ENCODE data around the gene CHDH.

CHDH gene

DNA sequence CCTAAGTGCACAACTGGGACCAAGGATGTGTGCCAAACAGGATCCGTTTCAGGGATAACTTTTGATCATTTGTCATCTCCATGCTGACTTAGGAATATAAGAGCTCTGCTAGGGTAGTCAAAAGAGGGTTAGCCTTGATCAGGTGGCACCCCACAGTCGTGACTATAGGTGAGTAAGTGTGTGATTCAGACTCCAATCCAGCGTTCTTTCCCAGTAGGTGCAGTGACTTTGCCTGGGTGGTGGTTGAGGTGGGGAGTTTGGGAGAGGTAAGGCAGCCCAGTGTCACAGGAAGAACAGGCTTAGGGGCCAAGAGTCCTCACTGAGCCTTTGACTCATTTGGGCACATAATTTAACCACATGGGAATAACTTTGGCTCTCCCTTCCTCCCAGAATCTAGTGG lies 51.0 kb downstream of the CHDH start:
- H2AFZ ChIP-seq (ENCODE audit: low read depth, low read length, severe bottlenecking), result no peak overlapping the region
- no peak overlapping the region for H3K9ac ChIP-seq (ENCODE audit: low read length)
- H4K20me1 ChIP-seq (ENCODE audit: low read depth, low read length), result no peaks in the 10 kb centered on the region
- no peaks in the 10 kb centered on the region for H3K36me3 ChIP-seq (ENCODE audit: low read length)
- TF ChIP-seq EZH2phosphoT487 (conservative IDR thresholded peaks at IDR 0.05; ENCODE audit: low read length) (no peak), CTCF (IDR thresholded peaks at IDR 0.05; ENCODE audit: insufficient read depth, low read length, poor library complexity, severe bottlenecking) (no peak)
- H3K9me2 ChIP-seq (replicated peaks; ENCODE audit: insufficient read depth, low read length), result no peaks in the 10 kb centered on the region
- H3K4me3 ChIP-seq (ENCODE audit: insufficient read depth, low read length, poor library complexity, severe bottlenecking), result no peak overlapping the region
- H3K27ac ChIP-seq (ENCODE audit: low read depth, low read length), result no peak overlapping the region
- H3K4me2 ChIP-seq (ENCODE audit: low read depth, low read length, poor library complexity, severe bottlenecking), result no peak overlapping the region
- H3K79me2 ChIP-seq (ENCODE audit: insufficient read depth, low read length), result no peaks in the 10 kb centered on the region
- no peaks in the 10 kb centered on the region for H3F3A ChIP-seq (ENCODE audit: insufficient read depth)
- H3K9me3 ChIP-seq (ENCODE audit: insufficient read depth, low read length), result no peaks in the 10 kb centered on the region
- H3K27me3 ChIP-seq (ENCODE audit: low read length), result no peaks in the 10 kb centered on the region

DNA sequence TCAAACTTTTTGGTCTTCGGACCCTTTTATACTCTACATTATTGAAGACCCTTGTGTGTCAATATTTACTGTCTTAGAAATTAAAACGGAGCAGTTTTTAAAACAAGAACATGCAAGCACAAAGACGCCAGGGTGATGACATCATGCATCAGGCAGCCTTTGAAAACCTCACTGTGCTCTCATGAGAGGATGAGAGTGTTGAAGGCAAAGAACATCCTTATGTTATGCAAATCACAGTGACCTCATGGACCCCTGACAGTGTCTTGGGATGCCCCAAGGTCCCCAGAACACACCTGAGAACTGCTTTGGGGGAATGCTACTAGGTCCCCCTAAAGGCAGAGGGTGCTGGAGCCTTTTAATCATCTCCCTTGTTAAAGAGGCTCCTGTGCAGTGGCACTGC lies 51.6 kb downstream of the CHDH start:
- Histone ChIP-seq H3K4me3 (ENCODE audit: insufficient read depth, low read length, poor library complexity, severe bottlenecking) (no peak overlapping the region), H3F3A (ENCODE audit: insufficient read depth) (no peaks in the 10 kb centered on the region), H3K27me3 (ENCODE audit: low read length) (no peaks in the 10 kb centered on the region), H3K4me2 (ENCODE audit: low read depth, low read length, poor library complexity, severe bottlenecking) (no peak overlapping the region), H3K9me2 (replicated peaks; ENCODE audit: insufficient read depth, low read length) (no peaks in the 10 kb centered on the region), H3K9ac (ENCODE audit: low read length) (no peak overlapping the region), H4K20me1 (ENCODE audit: low read depth, low read length) (no peaks in the 10 kb centered on the region), H3K27ac (ENCODE audit: low read depth, low read length) (no peak overlapping the region), H2AFZ (ENCODE audit: low read depth, low read length, severe bottlenecking) (no peak overlapping the region), H3K79me2 (ENCODE audit: insufficient read depth, low read length) (no peaks in the 10 kb centered on the region), H3K9me3 (ENCODE audit: insufficient read depth, low read length) (no peaks in the 10 kb centered on the region), H3K36me3 (ENCODE audit: low read length) (no peaks in the 10 kb centered on the region)
- no peak for TF ChIP-seq EZH2phosphoT487 (conservative IDR thresholded peaks at IDR 0.05; ENCODE audit: low read length)
- no peak for TF ChIP-seq CTCF (IDR thresholded peaks at IDR 0.05; ENCODE audit: insufficient read depth, low read length, poor library complexity, severe bottlenecking)

- no peaks in the 10 kb centered on the region for H3K9me3 ChIP-seq (ENCODE audit: insufficient read depth, low read length)
- no peak overlapping the region for H3K4me2 ChIP-seq (ENCODE audit: low read depth, low read length, poor library complexity, severe bottlenecking)
- no peaks in the 10 kb centered on the region for H3F3A ChIP-seq (ENCODE audit: insufficient read depth)
- no peak overlapping the region for H3K9ac ChIP-seq (ENCODE audit: low read length)
- H3K4me3 ChIP-seq (ENCODE audit: insufficient read depth, low read length, poor library complexity, severe bottlenecking), result no peak overlapping the region
- H3K36me3 ChIP-seq (ENCODE audit: low read length), result no peaks in the 10 kb centered on the region
- TF ChIP-seq CTCF (IDR thresholded peaks at IDR 0.05; ENCODE audit: insufficient read depth, low read length, poor library complexity, severe bottlenecking) (no peak), EZH2phosphoT487 (conservative IDR thresholded peaks at IDR 0.05; ENCODE audit: low read length) (no peak)
- H3K9me2 ChIP-seq (replicated peaks; ENCODE audit: insufficient read depth, low read length), result no peaks in the 10 kb centered on the region
- H2AFZ ChIP-seq (ENCODE audit: low read depth, low read length, severe bottlenecking), result no peak overlapping the region
- H4K20me1 ChIP-seq (ENCODE audit: low read depth, low read length), result no peaks in the 10 kb centered on the region
- no peaks in the 10 kb centered on the region for H3K27me3 ChIP-seq (ENCODE audit: low read length)
- H3K79me2 ChIP-seq (ENCODE audit: insufficient read depth, low read length), result no peaks in the 10 kb centered on the region
- H3K27ac ChIP-seq (ENCODE audit: low read depth, low read length), result no peak overlapping the region
Observed at GRCh38 chr3:53792866-53793265, 53.4 kb downstream of the CHDH start.

- Histone ChIP-seq H2AFZ (ENCODE audit: low read depth, low read length, severe bottlenecking) (no peak overlapping the region), H3K9me3 (ENCODE audit: insufficient read depth, low read length) (no peaks in the 10 kb centered on the region), H3K9ac (ENCODE audit: low read length) (no peak overlapping the region), H3K9me2 (replicated peaks; ENCODE audit: insufficient read depth, low read length) (no peaks in the 10 kb centered on the region), H4K20me1 (ENCODE audit: low read depth, low read length) (no peaks in the 10 kb centered on the region), H3F3A (ENCODE audit: insufficient read depth) (no peaks in the 10 kb centered on the region), H3K27me3 (ENCODE audit: low read length) (no peaks in the 10 kb centered on the region), H3K4me3 (ENCODE audit: insufficient read depth, low read length, poor library complexity, severe bottlenecking) (no peak overlapping the region), H3K79me2 (ENCODE audit: insufficient read depth, low read length) (no peaks in the 10 kb centered on the region), H3K4me2 (ENCODE audit: low read depth, low read length, poor library complexity, severe bottlenecking) (no peak overlapping the region), H3K36me3 (ENCODE audit: low read length) (no peaks in the 10 kb centered on the region), H3K27ac (ENCODE audit: low read depth, low read length) (no peak overlapping the region)
- TF ChIP-seq EZH2phosphoT487 (conservative IDR thresholded peaks at IDR 0.05; ENCODE audit: low read length), result no peak
- no peak for TF ChIP-seq CTCF (IDR thresholded peaks at IDR 0.05; ENCODE audit: insufficient read depth, low read length, poor library complexity, severe bottlenecking)
Observed at GRCh38 chr3:53791317-53791716, 54.9 kb downstream of the CHDH start.
